Liver (tissue), 9 donors: ENCODE data around the gene ATF5. TPM values are rescaled to one million over a fixed set of nuclear protein-coding genes. Genes with fewer than 3 reads are reported as not detected.
"Not testable (repeated sequence)": the region's sequence is repeated elsewhere in the genome, so short reads cannot be mapped to it uniquely, and the experiment has no call there.

Source experiments
- DNase-seq: peaks from one replicate; pipeline ENCODE4 v3.0.0-alpha.2; 2017; ENCODE audit warnings: low spot score
- H3K27ac ChIP-seq, 2 donors: one replicate each; pipeline ENCODE4 v1.7.0; 2013; ENCODE audit warnings: inconsistent platforms in 2 of 2, low read length in 2 of 2, control low read depth in 1 of 2, low read depth in 1 of 2, mild to moderate bottlenecking in 1 of 2
- H3K27me3 ChIP-seq, 4 donors: one replicate each; pipeline versions ENCODE4 v1.6.1 to v1.7.0; 2013; ENCODE audit warnings: low read length in 3 of 4, inconsistent platforms in 1 of 4, mild to moderate bottlenecking in 1 of 4, moderate library complexity in 1 of 4; ENCODE audit not compliant: control insufficient read depth in 4 of 4, insufficient read depth in 4 of 4
- H3K36me3 ChIP-seq, 4 donors: one replicate each; pipeline versions ENCODE4 v1.6.1 to v1.7.0; 2013; ENCODE audit warnings: low read length in 3 of 4, mild to moderate bottlenecking in 3 of 4, low read depth in 1 of 4, moderate library complexity in 1 of 4; ENCODE audit not compliant: control insufficient read depth in 4 of 4, insufficient read depth in 3 of 4
- H3K4me1 ChIP-seq, 4 donors: one replicate each; pipeline versions ENCODE4 v1.6.1 to v1.7.0; 2013; ENCODE audit warnings: low read length in 3 of 4, mild to moderate bottlenecking in 3 of 4, moderate library complexity in 1 of 4; ENCODE audit not compliant: control insufficient read depth in 4 of 4, insufficient read depth in 4 of 4
- H3K4me3 ChIP-seq, 3 donors: one replicate each; pipeline versions ENCODE4 v1.6.1 to v1.7.0; 2013; ENCODE audit warnings: low read length in 3 of 3, control low read depth in 1 of 3, low read depth in 1 of 3, mild to moderate bottlenecking in 1 of 3
- H3K9ac ChIP-seq, 2 donors: one replicate each; pipeline ENCODE4 v1.7.0; 2013; ENCODE audit warnings: low read length in 2 of 2, mild to moderate bottlenecking in 2 of 2, moderate library complexity in 2 of 2, control low read depth in 1 of 2, low read depth in 1 of 2
- H3K9me3 ChIP-seq, 4 donors: one replicate each; pipeline versions ENCODE4 v1.6.1 to v1.7.0; 2013; ENCODE audit warnings: low read length in 3 of 4; ENCODE audit not compliant: control insufficient read depth in 4 of 4
- EGR1 ChIP-seq, 2 donors: IDR thresholded peaks; 2 replicates each; pipeline ENCODE4 v1.6.1; 2016 to 2018; ENCODE audit warnings: antibody characterized with exemption in 2 of 2, low read depth in 2 of 2
- FOXA1 ChIP-seq: IDR thresholded peaks from 2 replicates; pipeline ENCODE4 v1.6.1; 2016; ENCODE audit warnings: antibody characterized with exemption
- FOXA2 ChIP-seq: IDR thresholded peaks from 2 replicates; pipeline ENCODE4 v1.6.1; 2016; ENCODE audit warnings: antibody characterized with exemption
- GABPA ChIP-seq, 2 donors: IDR thresholded peaks in 1 of 2; conservative IDR thresholded peaks in 1 of 2; 2 replicates each; pipeline ENCODE4 v1.6.1; 2016; ENCODE audit warnings: antibody characterized with exemption in 2 of 2, mild to moderate bottlenecking in 1 of 2, moderate library complexity in 1 of 2
- HNF4G ChIP-seq: IDR thresholded peaks from 2 replicates; pipeline ENCODE4 v1.6.1; 2016; ENCODE audit warnings: antibody characterized with exemption
- NR2F2 ChIP-seq: IDR thresholded peaks from 2 replicates; pipeline ENCODE4 v1.6.1; 2016; ENCODE audit warnings: antibody characterized with exemption
- RAD21 ChIP-seq, 2 donors: IDR thresholded peaks; 2 replicates each; pipeline ENCODE4 v1.6.1; 2016; ENCODE audit warnings: antibody characterized with exemption in 2 of 2, mild to moderate bottlenecking in 2 of 2
- RXRA ChIP-seq, 2 donors: IDR thresholded peaks; 2 replicates each; pipeline ENCODE4 v1.6.1; 2017 to 2018; ENCODE audit warnings: antibody characterized with exemption in 2 of 2, mild to moderate bottlenecking in 1 of 2
- SP1 ChIP-seq: IDR thresholded peaks from 2 replicates; pipeline ENCODE4 v1.6.1; 2018; ENCODE audit warnings: antibody characterized with exemption, mild to moderate bottlenecking
- TAF1 ChIP-seq: conservative IDR thresholded peaks from 2 replicates; pipeline ENCODE4 v1.6.1; 2016; ENCODE audit warnings: antibody characterized with exemption, mild to moderate bottlenecking
- YY1 ChIP-seq: IDR thresholded peaks from 2 replicates; pipeline ENCODE4 v1.6.1; 2016; ENCODE audit warnings: antibody characterized with exemption, mild to moderate bottlenecking
- WGBS: extraction: QIAGEN DNeasy Blood & Tissue Kit; methylation state at CpG from one replicate; pipeline ENCODE4 v1.1.7; 2013; 5-methylcytosine and 5-hydroxymethylcytosine counted together
- polyA plus RNA-seq, 2 donors: library from polyadenylated mRNA; stranded (reverse) in 1 of 2; unstranded in 1 of 2; fragments of 200-250 nt in 1 of 2; fragments of >200 nt in 1 of 2; fragmentation: Nextera tagmentation in 1 of 2; extraction: Ambion mirVana in 1 of 2; gene quantifications; one replicate each; pipeline versions ENCODE4 v1.2.1 to v1.2.3, GENCODE V29; 2013 to 2015
- total RNA-seq, 2 donors: library from RNA; depleted of rRNA; stranded (reverse); fragments of >200 nt; gene quantifications; one replicate each; pipeline ENCODE4 v1.2.3, GENCODE V29; 2014
- TF ChIP-seq, protein P1 (sequence below): IDR thresholded peaks from 2 replicates; pipeline ENCODE4 v1.6.1; 2016; ENCODE audit warnings: antibody characterized with exemption
- TF ChIP-seq, protein P2 (sequence below): fragments of 150-350 bp; IDR thresholded peaks from 2 replicates; pipeline ENCODE4 v1.5.1; 2017; ENCODE audit warnings: improper control_type of control experiment, low read depth, low read length; ENCODE audit not compliant: missing input control
- TF ChIP-seq, protein P3 (sequence below): IDR thresholded peaks from 2 replicates; pipeline ENCODE4 v1.6.1; 2016; ENCODE audit warnings: antibody characterized with exemption
- TF ChIP-seq, protein P4 (sequence below): IDR thresholded peaks from 2 replicates; pipeline ENCODE4 v1.6.1; 2016; ENCODE audit warnings: antibody characterized with exemption
- donor health status: healthy.
- donor health status: healthy.
- donor health status: healthy.
- donor health status: healthy.
- donor health status: healthy.

ATF5 gene
- total and polyA plus RNA-seq, 4 donors = 42.3 to 2,086 (median 347) TPM

DNA sequence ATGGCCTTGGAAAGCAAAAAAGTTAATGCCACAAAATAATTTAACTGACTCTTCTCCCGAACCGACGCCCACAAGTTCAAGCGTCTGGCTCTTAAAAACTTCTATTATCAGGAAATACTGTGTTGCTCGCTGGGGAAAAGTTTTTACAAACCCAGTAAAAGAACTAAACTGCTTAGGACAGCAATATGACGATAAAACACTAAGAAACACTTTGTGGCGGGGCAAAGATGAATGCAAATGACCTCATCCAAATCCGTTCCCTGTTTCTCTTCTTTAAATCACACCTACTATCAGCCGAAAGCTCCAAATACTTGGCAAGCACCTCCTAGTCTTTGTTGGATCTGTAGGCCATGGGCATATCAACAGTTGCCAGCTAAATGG lies 27.1 kb downstream of the ATF5 start:
- no peak overlapping the region for H3K9ac ChIP-seq
- H3K27ac ChIP-seq = no peak overlapping the region
- 68% methylated on average over 9 of the region's 9 CpGs for WGBS
- no peak overlapping the region for H3K4me3 ChIP-seq
- no peaks in the 10 kb centered on the region for H3K9me3 ChIP-seq
- peaks cover 0 to 18% (median 18%) of the 10 kb centered on the region in 4 donors for H3K4me1 ChIP-seq
- H3K36me3 ChIP-seq = no peaks in the 10 kb centered on the region
- DNase-seq = no peak
- no peaks in the 10 kb centered on the region for H3K27me3 ChIP-seq
- TF ChIP-seq FOXA1 (no peak), RXRA (IDR thresholded peaks at IDR 0.05) (no peak)

DNA sequence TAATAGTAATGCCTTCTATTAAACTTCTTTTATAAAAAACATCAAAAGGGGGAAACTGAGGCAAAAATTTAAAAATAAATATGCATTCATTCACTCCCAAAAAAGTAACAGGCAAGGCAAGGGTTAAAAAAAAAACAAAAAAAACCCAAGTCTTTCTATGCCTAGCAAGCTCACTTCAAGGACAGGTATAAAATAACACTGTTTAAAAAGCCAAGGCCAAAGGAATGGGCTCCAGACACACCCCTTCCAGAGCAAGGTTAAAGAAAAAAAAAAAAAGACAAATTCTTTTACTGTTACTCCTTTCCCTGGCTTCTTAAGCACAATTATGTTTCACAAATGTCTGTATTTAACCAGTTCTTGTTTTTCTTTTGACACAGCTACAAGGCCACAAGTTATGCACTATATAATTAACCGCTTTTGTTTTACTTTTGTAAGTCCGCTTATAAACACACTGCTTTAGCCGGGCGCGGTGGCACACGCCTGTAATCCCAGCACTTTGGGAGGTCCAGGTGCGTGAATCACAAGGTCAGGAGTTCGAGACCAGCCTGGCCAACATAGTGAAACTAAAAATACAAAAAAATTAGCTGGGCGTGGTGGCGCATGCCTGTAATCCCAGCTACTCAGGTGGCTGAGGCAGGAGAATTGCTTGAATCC lies 28.4 kb downstream of the ATF5 start:
- peaks cover 0 to 20% (median 12%) of the 10 kb centered on the region in 4 donors for H3K4me1 ChIP-seq
- no peak overlapping the region for H3K4me3 ChIP-seq
- TF ChIP-seq, protein P1, sequence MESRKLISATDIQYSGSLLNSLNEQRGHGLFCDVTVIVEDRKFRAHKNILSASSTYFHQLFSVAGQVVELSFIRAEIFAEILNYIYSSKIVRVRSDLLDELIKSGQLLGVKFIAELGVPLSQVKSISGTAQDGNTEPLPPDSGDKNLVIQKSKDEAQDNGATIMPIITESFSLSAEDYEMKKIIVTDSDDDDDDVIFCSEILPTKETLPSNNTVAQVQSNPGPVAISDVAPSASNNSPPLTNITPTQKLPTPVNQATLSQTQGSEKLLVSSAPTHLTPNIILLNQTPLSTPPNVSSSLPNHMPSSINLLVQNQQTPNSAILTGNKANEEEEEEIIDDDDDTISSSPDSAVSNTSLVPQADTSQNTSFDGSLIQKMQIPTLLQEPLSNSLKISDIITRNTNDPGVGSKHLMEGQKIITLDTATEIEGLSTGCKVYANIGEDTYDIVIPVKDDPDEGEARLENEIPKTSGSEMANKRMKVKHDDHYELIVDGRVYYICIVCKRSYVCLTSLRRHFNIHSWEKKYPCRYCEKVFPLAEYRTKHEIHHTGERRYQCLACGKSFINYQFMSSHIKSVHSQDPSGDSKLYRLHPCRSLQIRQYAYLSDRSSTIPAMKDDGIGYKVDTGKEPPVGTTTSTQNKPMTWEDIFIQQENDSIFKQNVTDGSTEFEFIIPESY = no peak
- TF ChIP-seq, protein P2, sequence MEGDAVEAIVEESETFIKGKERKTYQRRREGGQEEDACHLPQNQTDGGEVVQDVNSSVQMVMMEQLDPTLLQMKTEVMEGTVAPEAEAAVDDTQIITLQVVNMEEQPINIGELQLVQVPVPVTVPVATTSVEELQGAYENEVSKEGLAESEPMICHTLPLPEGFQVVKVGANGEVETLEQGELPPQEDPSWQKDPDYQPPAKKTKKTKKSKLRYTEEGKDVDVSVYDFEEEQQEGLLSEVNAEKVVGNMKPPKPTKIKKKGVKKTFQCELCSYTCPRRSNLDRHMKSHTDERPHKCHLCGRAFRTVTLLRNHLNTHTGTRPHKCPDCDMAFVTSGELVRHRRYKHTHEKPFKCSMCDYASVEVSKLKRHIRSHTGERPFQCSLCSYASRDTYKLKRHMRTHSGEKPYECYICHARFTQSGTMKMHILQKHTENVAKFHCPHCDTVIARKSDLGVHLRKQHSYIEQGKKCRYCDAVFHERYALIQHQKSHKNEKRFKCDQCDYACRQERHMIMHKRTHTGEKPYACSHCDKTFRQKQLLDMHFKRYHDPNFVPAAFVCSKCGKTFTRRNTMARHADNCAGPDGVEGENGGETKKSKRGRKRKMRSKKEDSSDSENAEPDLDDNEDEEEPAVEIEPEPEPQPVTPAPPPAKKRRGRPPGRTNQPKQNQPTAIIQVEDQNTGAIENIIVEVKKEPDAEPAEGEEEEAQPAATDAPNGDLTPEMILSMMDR = no peak
- TF ChIP-seq, protein P3, sequence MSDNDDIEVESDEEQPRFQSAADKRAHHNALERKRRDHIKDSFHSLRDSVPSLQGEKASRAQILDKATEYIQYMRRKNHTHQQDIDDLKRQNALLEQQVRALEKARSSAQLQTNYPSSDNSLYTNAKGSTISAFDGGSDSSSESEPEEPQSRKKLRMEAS = no peak
- TF ChIP-seq GABPA (IDR thresholded peaks at IDR 0.05 in 1 of 2, conservative IDR thresholded peaks at IDR 0.05 in 1 of 2) = no peak
- no peak for TF ChIP-seq FOXA2
- TF ChIP-seq RXRA (IDR thresholded peaks at IDR 0.05) = no peak
- TF ChIP-seq RAD21 (IDR thresholded peaks at IDR 0.05) = no peak
- no peak for TF ChIP-seq EGR1 (IDR thresholded peaks at IDR 0.05; ENCODE audit: low read depth in 2 of 2)
- TF ChIP-seq TAF1 = no peak
- no peak for TF ChIP-seq SP1
- TF ChIP-seq, protein P4, sequence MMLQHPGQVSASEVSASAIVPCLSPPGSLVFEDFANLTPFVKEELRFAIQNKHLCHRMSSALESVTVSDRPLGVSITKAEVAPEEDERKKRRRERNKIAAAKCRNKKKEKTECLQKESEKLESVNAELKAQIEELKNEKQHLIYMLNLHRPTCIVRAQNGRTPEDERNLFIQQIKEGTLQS = no peak
- TF ChIP-seq YY1 = no peak
- no peak for TF ChIP-seq FOXA1
- TF ChIP-seq NR2F2 = no peak
- TF ChIP-seq HNF4G = no peak
- H3K27ac ChIP-seq = no peak overlapping the region
- no peak overlapping the region for H3K9ac ChIP-seq
- no peaks in the 10 kb centered on the region for H3K27me3 ChIP-seq
- no peak for DNase-seq
- H3K36me3 ChIP-seq = no peaks in the 10 kb centered on the region
- H3K9me3 ChIP-seq = no peaks in the 10 kb centered on the region
- 84% methylated on average over 10 of the region's 10 CpGs for WGBS

DNA sequence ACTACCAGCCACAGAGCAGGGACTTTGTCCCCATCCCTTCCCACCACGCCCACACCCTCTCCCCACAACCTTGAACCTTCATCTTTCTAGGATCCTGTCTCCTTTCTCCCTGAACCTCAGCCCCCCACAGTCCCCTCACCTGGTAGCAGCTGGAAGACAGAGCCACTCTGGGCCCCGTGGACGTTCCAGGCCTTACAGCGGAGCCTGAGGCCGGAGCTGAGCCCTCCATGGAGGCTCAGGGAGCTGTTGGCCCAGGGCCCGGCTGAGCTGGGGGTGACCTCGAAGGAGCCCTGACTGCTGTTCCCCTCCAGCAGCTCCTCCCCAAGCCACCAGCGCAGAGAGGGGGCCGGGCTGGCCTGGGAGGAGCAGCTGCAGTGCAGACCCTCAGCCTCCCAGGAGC lies 29.1 kb downstream of the ATF5 start:
- WGBS = 55% methylated on average over 9 of the region's 9 CpGs
- not testable (repeated sequence) for DNase-seq, H3K9ac ChIP-seq, H3K27ac ChIP-seq, H3K36me3 ChIP-seq, H3K9me3 ChIP-seq, H3K27me3 ChIP-seq, H3K4me3 ChIP-seq
- peaks cover 0 to 17% (median 11%) of the 10 kb centered on the region in 4 donors for H3K4me1 ChIP-seq

DNA sequence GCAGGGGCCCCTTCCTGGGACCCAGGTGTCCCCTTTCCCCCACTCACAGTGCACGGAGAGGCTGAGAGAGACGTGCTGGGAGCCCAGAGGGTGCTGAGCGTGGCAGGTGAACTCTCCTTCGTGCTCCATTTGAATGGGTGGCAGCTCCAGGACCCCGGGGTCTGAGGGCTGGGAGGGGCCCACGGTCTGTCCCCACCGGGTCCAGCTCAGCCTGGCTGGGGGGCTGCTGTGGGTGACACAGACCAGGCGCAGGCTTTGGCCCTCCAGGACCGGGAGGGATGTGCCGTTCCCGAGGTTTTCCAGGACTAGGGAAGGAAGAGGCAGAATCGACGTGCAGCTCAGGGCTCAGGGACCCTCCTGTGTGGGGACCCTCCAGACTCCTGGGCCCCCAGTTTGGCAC lies 29.6 kb downstream of the ATF5 start:
- H3K4me1 ChIP-seq = peaks cover 0 to 17% (median 10%) of the 10 kb centered on the region in 4 donors
- 64% methylated on average over 13 of the region's 13 CpGs for WGBS
- H3K27me3 ChIP-seq, DNase-seq, H3K4me3 ChIP-seq, H3K27ac ChIP-seq, H3K36me3 ChIP-seq, H3K9me3 ChIP-seq, H3K9ac ChIP-seq: not testable (repeated sequence)

DNA sequence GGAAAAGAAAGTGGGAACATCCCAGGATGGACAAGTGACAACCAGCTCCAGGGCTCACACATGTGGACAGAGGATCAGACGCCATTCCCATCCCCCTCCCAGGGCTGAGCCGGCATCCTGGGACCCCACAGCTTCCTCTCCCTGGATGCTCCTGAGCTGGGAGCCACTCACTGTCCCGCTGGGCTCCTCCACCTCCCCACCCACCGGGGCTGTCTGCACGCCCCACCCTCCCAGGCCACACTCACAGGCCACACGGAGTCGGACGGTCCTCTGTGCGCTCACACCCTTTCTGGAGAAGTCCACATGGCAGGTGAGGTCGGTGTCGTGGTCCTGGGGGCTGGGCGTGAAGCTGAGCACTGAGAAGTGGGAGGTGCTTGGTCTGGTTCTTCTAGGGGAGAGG lies 30.9 kb downstream of the ATF5 start:
- 24% methylated on average over 2 of the region's 12 CpGs for WGBS
- H3K27me3 ChIP-seq, H3K27ac ChIP-seq, DNase-seq, H3K9me3 ChIP-seq, H3K4me3 ChIP-seq, H3K9ac ChIP-seq, H3K4me1 ChIP-seq, H3K36me3 ChIP-seq: not testable (repeated sequence)
